ENCODE measurements around the gene FERMT2.

FERMT2 gene

GRCh38 chr14:52995998-52996397, 45.1 kb upstream of the FERMT2 start:
- TF ChIP-seq CTCF (IDR thresholded peaks at IDR 0.05; ENCODE audit: low read depth, low read length, poor library complexity, severe bottlenecking): no peak
- TF ChIP-seq EZH2phosphoT487 (IDR thresholded peaks at IDR 0.05; ENCODE audit: borderline replicate concordance, low read length): no peak
- H3K9me2 ChIP-seq (replicated peaks; ENCODE audit: control insufficient read depth, low read length): no peaks in the 10 kb centered on the region

GRCh38 chr14:52992236-52992870, 41.5 kb upstream of the FERMT2 start:
- no peaks in the 10 kb centered on the region for H3K36me3 ChIP-seq (ENCODE audit: control insufficient read depth, low read length)
- no peaks in the 10 kb centered on the region for H3K4me1 ChIP-seq (ENCODE audit: control insufficient read depth, low read length)
- peaks cover 5% of the 10 kb centered on the region; the same call in 1 of the 2 replicates for H3K27me3 ChIP-seq (ENCODE audit: control insufficient read depth, low read length)
- H3K4me2 ChIP-seq (ENCODE audit: low read length): no peak overlapping the region
- H3K4me3 ChIP-seq (ENCODE audit: low read length): no peak overlapping the region
- no peaks in the 10 kb centered on the region for H3F3A ChIP-seq (ENCODE audit: control insufficient read depth, insufficient read depth)
- TF ChIP-seq EZH2phosphoT487 (IDR thresholded peaks at IDR 0.05; ENCODE audit: borderline replicate concordance, low read length) (no peak), CTCF (IDR thresholded peaks at IDR 0.05; ENCODE audit: low read depth, low read length, poor library complexity, severe bottlenecking) (no peak)
- H3K9me2 ChIP-seq (replicated peaks; ENCODE audit: control insufficient read depth, low read length): no peaks in the 10 kb centered on the region
- H3K9me3 ChIP-seq (ENCODE audit: control insufficient read depth, insufficient read depth, low read length): no peaks in the 10 kb centered on the region
- no peak overlapping the region for H3K27ac ChIP-seq (ENCODE audit: low read depth, low read length)
- H3K79me2 ChIP-seq (ENCODE audit: control insufficient read depth, low read length): no peaks in the 10 kb centered on the region
- no peaks in the 10 kb centered on the region for H4K20me1 ChIP-seq (ENCODE audit: control insufficient read depth, insufficient read depth, low read depth, low read length)

More at GRCh38 chr14:52995998-52996397, 45.1 kb upstream of the FERMT2 start:
- no peak overlapping the region for H3K4me2 ChIP-seq (ENCODE audit: low read length)
- no peaks in the 10 kb centered on the region for H3K27me3 ChIP-seq (ENCODE audit: control insufficient read depth, low read length)
- no peaks in the 10 kb centered on the region for H3K9me3 ChIP-seq (ENCODE audit: control insufficient read depth, insufficient read depth, low read length)
- no peak overlapping the region for H3K27ac ChIP-seq (ENCODE audit: low read depth, low read length)
- no peaks in the 10 kb centered on the region for H3F3A ChIP-seq (ENCODE audit: control insufficient read depth, insufficient read depth)
- H4K20me1 ChIP-seq (ENCODE audit: control insufficient read depth, insufficient read depth, low read depth, low read length): no peaks in the 10 kb centered on the region
- no peaks in the 10 kb centered on the region for H3K79me2 ChIP-seq (ENCODE audit: control insufficient read depth, low read length)
- no peaks in the 10 kb centered on the region for H3K4me1 ChIP-seq (ENCODE audit: control insufficient read depth, low read length)
- no peak overlapping the region for H3K4me3 ChIP-seq (ENCODE audit: low read length)
- no peaks in the 10 kb centered on the region for H3K36me3 ChIP-seq (ENCODE audit: control insufficient read depth, low read length)

- no peaks in the 10 kb centered on the region for H4K20me1 ChIP-seq (ENCODE audit: control insufficient read depth, insufficient read depth, low read depth, low read length)
- no peaks in the 10 kb centered on the region for H3F3A ChIP-seq (ENCODE audit: control insufficient read depth, insufficient read depth)
- H3K27me3 ChIP-seq (ENCODE audit: control insufficient read depth, low read length): peaks cover 5% of the 10 kb centered on the region; the same call in 1 of the 2 replicates
- H3K9me3 ChIP-seq (ENCODE audit: control insufficient read depth, insufficient read depth, low read length): no peaks in the 10 kb centered on the region
- no peak for TF ChIP-seq EZH2phosphoT487 (IDR thresholded peaks at IDR 0.05; ENCODE audit: borderline replicate concordance, low read length)
- TF ChIP-seq CTCF (IDR thresholded peaks at IDR 0.05; ENCODE audit: low read depth, low read length, poor library complexity, severe bottlenecking): no peak
- H3K4me1 ChIP-seq (ENCODE audit: control insufficient read depth, low read length): no peaks in the 10 kb centered on the region
- no peaks in the 10 kb centered on the region for H3K9me2 ChIP-seq (replicated peaks; ENCODE audit: control insufficient read depth, low read length)
- no peaks in the 10 kb centered on the region for H3K36me3 ChIP-seq (ENCODE audit: control insufficient read depth, low read length)
- no peak overlapping the region for H3K4me2 ChIP-seq (ENCODE audit: low read length)
- no peak overlapping the region for H3K4me3 ChIP-seq (ENCODE audit: low read length)
- no peak overlapping the region for H3K27ac ChIP-seq (ENCODE audit: low read depth, low read length)
- H3K79me2 ChIP-seq (ENCODE audit: control insufficient read depth, low read length): no peaks in the 10 kb centered on the region
Observed at GRCh38 chr14:52988139-52988538, 37.3 kb upstream of the FERMT2 start.
